ENCODE results near the gene RPL27A.

GRCh38 chr11:8639655-8640054 is 42.9 kb upstream of the RPL27A start:
- no peak for TF ChIP-seq CTCF (IDR thresholded peaks at IDR 0.05 in 2 of 3, conservative IDR thresholded peaks at IDR 0.05 in 1 of 3; ENCODE audit: borderline replicate concordance in 1 of 3, insufficient read depth in 1 of 3, low read depth in 2 of 3, low read length in 2 of 3)
- no peak for TF ChIP-seq ATF3 (IDR thresholded peaks at IDR 0.05)
- no peak for TF ChIP-seq EZH2 (IDR thresholded peaks at IDR 0.05)
- no peak for TF ChIP-seq SP1 (IDR thresholded peaks at IDR 0.05; ENCODE audit: low read depth)
- no peak for TF ChIP-seq JUND (IDR thresholded peaks at IDR 0.05)
- no peak for TF ChIP-seq MAX (IDR thresholded peaks at IDR 0.05)
- TF ChIP-seq EGR1 (IDR thresholded peaks at IDR 0.05; ENCODE audit: low read depth), result no peak
- TF ChIP-seq EZH2phosphoT487 (IDR thresholded peaks at IDR 0.05; ENCODE audit: borderline replicate concordance), result no peak
- no peak for TF ChIP-seq ZBTB33 (IDR thresholded peaks at IDR 0.05; ENCODE audit: extremely low read depth, insufficient replicate concordance, low read length)
